Measurements from ENCODE around the gene ABCC8. TPM values are rescaled to one million over a fixed set of nuclear protein-coding genes. Genes with fewer than 3 reads are reported as not detected.

Gene ABCC8
- total and polyA plus RNA-seq, 10 of the 15 experiments (the other 5 are each of a cell fraction or from before 2014, with no cell fraction given), result not detected

DNA sequence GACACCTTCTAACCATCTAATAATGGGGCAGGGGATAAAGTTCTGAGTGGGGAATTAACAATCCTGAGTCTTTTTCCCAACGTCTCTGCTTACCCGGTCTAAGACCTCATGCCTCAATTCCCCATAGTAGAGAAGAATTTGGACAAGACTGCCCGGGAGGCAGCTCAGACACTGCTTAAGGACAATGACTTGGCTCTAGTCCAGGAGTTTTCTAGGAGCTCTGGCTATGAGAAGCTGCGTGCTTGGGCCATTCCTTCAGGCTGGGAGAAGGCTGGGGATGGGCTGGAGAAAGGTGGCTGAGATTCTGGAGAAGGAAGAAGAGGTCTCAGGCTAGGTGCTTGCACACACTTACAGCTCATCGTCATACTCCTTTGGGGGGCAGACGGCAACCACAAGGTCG, 19.8 kb upstream of the ABCC8 start:
- in situ Hi-C loops (cut with MboI), result no loop called here
- no peak overlapping the region for H3K4me2 ChIP-seq (ENCODE audit: control insufficient read depth, insufficient read depth)
- ATAC-seq, result no peak
- POLR2A ChIA-PET, result no interaction called here
- CTCF ChIA-PET, result interaction anchor here (1.3 kb wide), 1 partner anchor 113 kb away, joined by 5 read pairs; no protein-coding TSS in a partner anchor
- H3K27me3 ChIP-seq (replicated peaks in 1 of 2; ENCODE audit: control insufficient read depth in 2 of 2, insufficient read depth in 2 of 2, low read length in 1 of 2), result peaks cover 0 to 5% of the 10 kb centered on the region in 2 experiments
- H3K79me2 ChIP-seq (ENCODE audit: control insufficient read depth, insufficient read depth, low read length), result no peaks in the 10 kb centered on the region
- no peak for DNase-seq (ENCODE audit: low read depth, low spot score)
- no peak overlapping the region for H3K4me3 ChIP-seq
- TF ChIP-seq, protein P1, sequence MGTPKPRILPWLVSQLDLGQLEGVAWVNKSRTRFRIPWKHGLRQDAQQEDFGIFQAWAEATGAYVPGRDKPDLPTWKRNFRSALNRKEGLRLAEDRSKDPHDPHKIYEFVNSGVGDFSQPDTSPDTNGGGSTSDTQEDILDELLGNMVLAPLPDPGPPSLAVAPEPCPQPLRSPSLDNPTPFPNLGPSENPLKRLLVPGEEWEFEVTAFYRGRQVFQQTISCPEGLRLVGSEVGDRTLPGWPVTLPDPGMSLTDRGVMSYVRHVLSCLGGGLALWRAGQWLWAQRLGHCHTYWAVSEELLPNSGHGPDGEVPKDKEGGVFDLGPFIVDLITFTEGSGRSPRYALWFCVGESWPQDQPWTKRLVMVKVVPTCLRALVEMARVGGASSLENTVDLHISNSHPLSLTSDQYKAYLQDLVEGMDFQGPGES (IDR thresholded peaks at IDR 0.05), result no peak
- TF ChIP-seq ZNF622 (IDR thresholded peaks at IDR 0.05) (no peak), PAX5 (IDR thresholded peaks at IDR 0.05; ENCODE audit: borderline replicate concordance, low read depth, low read length) (no peak), SPI1 (IDR thresholded peaks at IDR 0.05; ENCODE audit: borderline replicate concordance, insufficient read depth, low read depth, low read length) (no peak), TCF7 (IDR thresholded peaks at IDR 0.05; ENCODE audit: borderline replicate concordance) (no peak), SMARCA5 (IDR thresholded peaks at IDR 0.05) (no peak), HDAC6 (IDR thresholded peaks at IDR 0.05; ENCODE audit: unreplicated experiment) (no peak)
- TF ChIP-seq, protein P2, sequence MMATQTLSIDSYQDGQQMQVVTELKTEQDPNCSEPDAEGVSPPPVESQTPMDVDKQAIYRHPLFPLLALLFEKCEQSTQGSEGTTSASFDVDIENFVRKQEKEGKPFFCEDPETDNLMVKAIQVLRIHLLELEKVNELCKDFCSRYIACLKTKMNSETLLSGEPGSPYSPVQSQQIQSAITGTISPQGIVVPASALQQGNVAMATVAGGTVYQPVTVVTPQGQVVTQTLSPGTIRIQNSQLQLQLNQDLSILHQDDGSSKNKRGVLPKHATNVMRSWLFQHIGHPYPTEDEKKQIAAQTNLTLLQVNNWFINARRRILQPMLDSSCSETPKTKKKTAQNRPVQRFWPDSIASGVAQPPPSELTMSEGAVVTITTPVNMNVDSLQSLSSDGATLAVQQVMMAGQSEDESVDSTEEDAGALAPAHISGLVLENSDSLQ (IDR thresholded peaks at IDR 0.05), result no peak
- H3K9me3 ChIP-seq (replicated peaks; ENCODE audit: control insufficient read depth, insufficient read depth, low read length), result no peaks in the 10 kb centered on the region
- H3K27ac ChIP-seq (ENCODE audit: control insufficient read depth, insufficient read depth), result no peak overlapping the region
- no peaks in the 10 kb centered on the region for H3K4me1 ChIP-seq (ENCODE audit: control insufficient read depth, insufficient read depth, low read length)
- FAIRE-seq, result no peak
- SMC1A ChIA-PET (ENCODE audit: uncharacterized antibody, unreplicated experiment), result no interaction called here
- WGBS (ENCODE audit: insufficient coverage, insufficient replicate concordance, low lambda C conversion rate, missing lambda C conversion rate), result 26% methylated on average over 7 of the region's 7 CpGs
- H2AFZ ChIP-seq (ENCODE audit: control insufficient read depth, low read depth, low read length), result no peak overlapping the region
- intact Hi-C loops (cut with micrococcal nuclease; ENCODE audit: unreplicated experiment), result no loop called here
- RAD21 ChIA-PET (ENCODE audit: unreplicated experiment), result no interaction called here
- no peaks in the 10 kb centered on the region for H4K20me1 ChIP-seq (ENCODE audit: control insufficient read depth, insufficient read depth)
- H3K9ac ChIP-seq (ENCODE audit: control insufficient read depth, insufficient read depth, low read length), result no peak overlapping the region
- no TSS peak for BruUV-seq (replicated peaks)
- no peaks in the 10 kb centered on the region for H3K36me3 ChIP-seq (ENCODE audit: control insufficient read depth in 2 of 2, insufficient read depth in 2 of 2, low read length in 1 of 2)
